Common myeloid progenitor, CD34-positive (primary cell): ENCODE measurements around the gene PCDHGB3.

Experiments
- CTCF ChIA-PET: fragments of 350-600 bp; sonication (Branson Sonifier 250); formaldehyde crosslinking; loops from one replicate; lab custom pipeline; 2021; ENCODE audit warnings: antibody characterized with exemption; lab: Charles Lee
- POLR2A ChIA-PET: fragments of 350-600 bp; sonication (Branson Sonifier 250); formaldehyde crosslinking; loops from one replicate; lab custom pipeline; 2021; ENCODE audit warnings: antibody characterized with exemption; lab: Charles Lee
- DNase-seq, 3 donors: peaks; one replicate each; pipeline versions ENCODE4 v3.0.0 to v3.0.0-alpha.2; 2013
- H3K27ac ChIP-seq, 2 experiments: 1 replicate in 1 of 2; 2 replicates in 1 of 2; pipeline ENCODE4 v1.7.0; 2013; ENCODE audit warnings: inconsistent platforms in 2 of 2, low read length in 2 of 2, mild to moderate bottlenecking in 2 of 2, low read depth in 1 of 2, moderate library complexity in 1 of 2; ENCODE audit not compliant: severe bottlenecking in 2 of 2, insufficient read depth in 1 of 2, poor library complexity in 1 of 2
- H3K27me3 ChIP-seq, 5 experiments: replicated peaks in 2 of 5; 1 replicate in 3 of 5; 2 replicates in 2 of 5; pipeline versions ENCODE4 v1.6.1 to v1.7.0; 2013; ENCODE audit warnings: low read length in 4 of 5, mild to moderate bottlenecking in 2 of 5, moderate library complexity in 2 of 5, inconsistent platforms in 1 of 5; ENCODE audit not compliant: insufficient read depth in 5 of 5, control insufficient read depth in 4 of 5
- H3K36me3 ChIP-seq, 4 experiments: 1 replicate in 2 of 4; 2 replicates in 2 of 4; pipeline versions ENCODE4 v1.6.1 to v1.7.0; 2013; ENCODE audit warnings: low read length in 3 of 4, control low read depth in 1 of 4, mild to moderate bottlenecking in 1 of 4; ENCODE audit not compliant: control insufficient read depth in 4 of 4, insufficient read depth in 4 of 4
- H3K4me1 ChIP-seq, 4 experiments: 1 replicate in 3 of 4; 2 replicates in 1 of 4; pipeline versions ENCODE4 v1.6.1 to v1.7.1; 2013; ENCODE audit warnings: low read length in 3 of 4, mild to moderate bottlenecking in 3 of 4, control low read depth in 1 of 4, inconsistent platforms in 1 of 4, moderate library complexity in 1 of 4; ENCODE audit not compliant: control insufficient read depth in 4 of 4, insufficient read depth in 4 of 4; ENCODE audit errors: control extremely low read depth in 1 of 4
- H3K4me3 ChIP-seq, 7 experiments: 1 replicate in 4 of 7; 2 replicates in 3 of 7; pipeline versions ENCODE4 v1.5.1 to v1.7.0; 2013; ENCODE audit warnings: mild to moderate bottlenecking in 7 of 7, low read length in 6 of 7, moderate library complexity in 6 of 7, inconsistent platforms in 2 of 7, low read depth in 2 of 7, control low read depth in 1 of 7; ENCODE audit not compliant: insufficient read depth in 4 of 7, control insufficient read depth in 1 of 7; ENCODE audit errors: extremely low read depth in 1 of 7
- H3K9me3 ChIP-seq, 5 experiments: 1 replicate in 4 of 5; 2 replicates in 1 of 5; pipeline versions ENCODE4 v1.6.1 to v1.7.1; 2013; ENCODE audit warnings: low read length in 4 of 5, mild to moderate bottlenecking in 2 of 5, inconsistent platforms in 1 of 5, low read depth in 1 of 5, moderate library complexity in 1 of 5; ENCODE audit not compliant: control insufficient read depth in 4 of 5, insufficient read depth in 2 of 5; ENCODE audit errors: control extremely low read depth in 1 of 5
- WGBS: methylation state at CpG from one replicate; pipeline ENCODE4 v1.1.5; 2013; ENCODE audit not compliant: insufficient coverage; 5-methylcytosine and 5-hydroxymethylcytosine counted together

The PCDHGB3 gene

GRCh38 chr5:141356950-141357349, 13.1 kb upstream of the PCDHGB3 start:
- 45% methylated on average over 19 of the region's 19 CpGs for WGBS
- Histone ChIP-seq H3K27me3 (peaks cover 15 to 78% (median 40%) of the 10 kb centered on the region in 5 experiments), H3K36me3 (peaks cover 0 to 3% (median 0%) of the 10 kb centered on the region in 4 experiments), H3K27ac (no peak overlapping the region), H3K4me3 (no peak overlapping the region), H3K9me3 (peaks cover 6 to 74% (median 50%) of the 10 kb centered on the region in 5 experiments), H3K4me1 (peaks cover 0 to 3% (median 0%) of the 10 kb centered on the region in 4 experiments)
- POLR2A ChIA-PET, result no interaction called here
- no peak for DNase-seq
- CTCF ChIA-PET, result interaction anchor here (1.4 to 1.6 kb wide), 2 partner anchors 13 to 207 kb away, joined by 3 to 5 read pairs; partner anchors contain the start of gene PCDHGB3

DNA sequence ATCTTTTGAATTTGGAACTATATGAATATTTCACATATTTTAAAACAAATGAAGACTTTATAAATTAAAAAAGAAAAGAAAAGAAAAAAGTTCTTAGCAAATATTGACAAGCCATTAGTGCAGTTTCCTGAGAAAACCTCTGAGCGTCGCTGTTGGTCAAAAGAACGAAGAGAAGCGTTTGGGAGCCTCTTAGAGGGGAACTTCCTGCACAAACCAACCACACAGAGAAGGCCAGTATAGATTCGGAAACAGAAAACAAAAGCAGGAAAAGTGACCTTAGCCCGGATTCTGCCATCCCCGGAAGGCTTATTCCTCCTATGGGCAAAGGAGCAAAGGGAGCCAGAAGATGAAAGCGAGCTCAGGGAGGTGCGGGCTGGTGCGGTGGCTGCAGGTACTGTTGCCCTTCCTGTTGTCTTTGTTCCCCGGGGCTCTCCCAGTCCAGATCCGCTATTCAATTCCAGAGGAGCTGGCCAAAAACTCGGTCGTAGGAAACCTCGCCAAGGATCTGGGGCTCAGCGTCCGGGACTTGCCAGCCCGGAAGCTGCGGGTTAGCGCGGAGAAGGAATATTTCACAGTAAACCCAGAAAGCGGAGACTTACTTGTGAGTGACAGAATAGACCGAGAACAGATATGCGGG, 10.1 kb upstream of the PCDHGB3 start, which contains the start of gene PCDHGB2:
Gene PCDHGB2, plus strand, starts transcription at position 205 of the 637 bp plus-strand sequence. Its CDS starts 142 bp downstream, at position 347.
- H3K4me3 ChIP-seq, result peak within 1 kb of the TSS; percentile 24 to 78 (median 45)
- peaks cover 9 to 77% (median 63%) of the 10 kb centered on the region in 5 experiments for H3K9me3 ChIP-seq
- H3K4me1 ChIP-seq, result peaks cover 0 to 3% (median 0%) of the 10 kb centered on the region in 4 experiments
- H3K27me3 ChIP-seq, result peaks cover 11 to 84% (median 47%) of the 10 kb centered on the region in 5 experiments
- peak; percentile 57 to 77 (median 66) for DNase-seq
- WGBS, result 12% methylated on average over 19 of the region's 24 CpGs
- H3K36me3 ChIP-seq, result peaks cover 0 to 11% (median 0%) of the 10 kb centered on the region in 4 experiments
- ChIA-PET POLR2A (no interaction called here), CTCF (interaction anchor here (1.2 to 1.5 kb wide), 4 partner anchors 12 to 153 kb away, joined by 3 read pairs; no protein-coding TSS in a partner anchor)
- no peak within 1 kb of the TSS for H3K27ac ChIP-seq

GRCh38 chr5:141360685-141361084, 9.4 kb upstream of the PCDHGB3 start:
- Histone ChIP-seq H3K27ac (no peak overlapping the region), H3K36me3 (peaks cover 0 to 16% (median 0%) of the 10 kb centered on the region in 4 experiments), H3K9me3 (peaks cover 13 to 78% (median 63%) of the 10 kb centered on the region in 5 experiments), H3K4me3 (peak overlapping the region in 2 of 7 experiments; percentile 62 to 78), H3K4me1 (no peaks in the 10 kb centered on the region), H3K27me3 (peaks cover 12 to 84% (median 55%) of the 10 kb centered on the region in 5 experiments)
- DNase-seq, result no peak
- WGBS, result 34% methylated on average over 12 of the region's 15 CpGs
- CTCF ChIA-PET, result interaction anchor here (1.2 to 1.5 kb wide), 3 partner anchors 11 to 153 kb away, joined by 3 read pairs; no protein-coding TSS in a partner anchor
- POLR2A ChIA-PET, result no interaction called here

- peaks cover 13 to 78% (median 58%) of the 10 kb centered on the region in 5 experiments for H3K9me3 ChIP-seq
- no peak for DNase-seq
- CTCF ChIA-PET, result interaction anchor here (0.7 kb wide), 1 partner anchor 37 kb away, joined by 3 read pairs; no protein-coding TSS in a partner anchor
- peaks cover 20 to 80% (median 57%) of the 10 kb centered on the region in 5 experiments for H3K27me3 ChIP-seq
- POLR2A ChIA-PET, result no interaction called here
- peaks cover 0 to 21% (median 0%) of the 10 kb centered on the region in 4 experiments for H3K36me3 ChIP-seq
- no peak overlapping the region for H3K27ac ChIP-seq
- no peaks in the 10 kb centered on the region for H3K4me1 ChIP-seq
- no peak overlapping the region for H3K4me3 ChIP-seq
Observed at GRCh38 chr5:141362719-141363118, 7.3 kb upstream of the PCDHGB3 start.

- Histone ChIP-seq H3K4me1 (no peaks in the 10 kb centered on the region), H3K36me3 (peaks cover 0 to 21% (median 0%) of the 10 kb centered on the region in 4 experiments), H3K4me3 (peak within 1 kb of the TSS in 1 of 7 experiments; percentile 20), H3K9me3 (peaks cover 10 to 74% (median 58%) of the 10 kb centered on the region in 5 experiments), H3K27ac (no peak within 1 kb of the TSS), H3K27me3 (peaks cover 19 to 81% (median 52%) of the 10 kb centered on the region in 5 experiments)
- peak in 2 of 3 donors; percentile 19 to 35 for DNase-seq
- 23% methylated on average over 28 of the region's 34 CpGs for WGBS
- ChIA-PET POLR2A (no interaction called here), CTCF (interaction anchor here (0.8 to 1.5 kb wide), 3 partner anchors 10 to 199 kb away, joined by 3 to 5 read pairs (median 4); no protein-coding TSS in a partner anchor)
Observed at GRCh38 chr5:141363952-141364660, 5.9 kb upstream of the PCDHGB3 start, which contains the start of gene PCDHGA5. Gene PCDHGA5 (plus strand): TSS chr5:141364162. CDS start chr5:141364331, 169 bp downstream.

DNA sequence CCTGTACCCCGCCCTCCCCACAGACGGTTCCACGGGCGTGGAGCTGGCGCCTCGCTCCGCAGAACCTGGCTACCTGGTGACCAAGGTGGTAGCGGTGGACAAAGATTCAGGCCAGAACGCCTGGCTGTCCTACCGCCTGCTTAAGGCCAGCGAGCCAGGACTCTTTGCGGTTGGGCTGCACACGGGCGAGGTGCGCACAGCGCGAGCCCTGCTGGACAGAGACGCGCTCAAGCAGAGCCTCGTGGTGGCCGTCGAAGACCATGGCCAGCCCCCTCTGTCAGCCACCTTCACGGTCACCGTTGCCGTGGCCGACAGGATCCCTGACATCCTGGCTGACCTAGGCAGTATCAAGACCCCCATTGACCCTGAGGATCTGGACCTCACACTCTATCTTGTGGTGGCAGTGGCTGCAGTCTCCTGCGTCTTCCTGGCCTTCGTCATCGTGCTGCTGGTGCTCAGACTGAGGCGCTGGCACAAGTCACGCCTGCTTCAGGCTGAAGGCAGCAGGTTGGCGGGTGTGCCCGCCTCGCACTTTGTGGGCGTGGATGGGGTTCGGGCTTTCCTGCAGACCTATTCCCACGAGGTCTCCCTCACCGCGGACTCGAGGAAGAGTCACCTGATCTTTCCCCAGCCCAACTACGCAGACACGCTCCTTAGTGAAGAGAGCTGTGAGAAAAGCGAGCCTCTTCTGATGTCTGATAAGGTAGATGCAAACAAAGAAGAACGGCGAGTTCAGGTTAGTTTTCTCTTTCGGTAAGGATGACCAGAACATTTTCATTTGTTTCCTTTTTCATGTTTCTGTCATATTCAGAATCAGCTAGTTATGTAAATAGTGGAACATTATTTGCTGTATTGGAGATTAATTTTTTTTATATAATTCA, 3.8 kb upstream of the PCDHGB3 start:
- WGBS, result 31% methylated on average over 44 of the region's 46 CpGs
- CTCF ChIA-PET, result no interaction called here
- peaks cover 12 to 71% (median 52%) of the 10 kb centered on the region in 5 experiments for H3K9me3 ChIP-seq
- H3K4me1 ChIP-seq, result peaks cover 0 to 6% (median under 1%) of the 10 kb centered on the region in 4 experiments
- POLR2A ChIA-PET, result no interaction called here
- H3K27ac ChIP-seq, result no peak overlapping the region
- peaks cover 0 to 21% (median 0%) of the 10 kb centered on the region in 4 experiments for H3K36me3 ChIP-seq
- no peak overlapping the region for H3K4me3 ChIP-seq
- peaks cover 19 to 83% (median 41%) of the 10 kb centered on the region in 5 experiments for H3K27me3 ChIP-seq
- DNase-seq, result no peak
